ENCODE measurements around the gene UNC119B. TPM values are rescaled to one million over a fixed set of nuclear protein-coding genes. Genes with fewer than 3 reads are reported as not detected.

The UNC119B gene
- total RNA-seq, 1 experiment from 2014 or later = 50.4 TPM

DNA sequence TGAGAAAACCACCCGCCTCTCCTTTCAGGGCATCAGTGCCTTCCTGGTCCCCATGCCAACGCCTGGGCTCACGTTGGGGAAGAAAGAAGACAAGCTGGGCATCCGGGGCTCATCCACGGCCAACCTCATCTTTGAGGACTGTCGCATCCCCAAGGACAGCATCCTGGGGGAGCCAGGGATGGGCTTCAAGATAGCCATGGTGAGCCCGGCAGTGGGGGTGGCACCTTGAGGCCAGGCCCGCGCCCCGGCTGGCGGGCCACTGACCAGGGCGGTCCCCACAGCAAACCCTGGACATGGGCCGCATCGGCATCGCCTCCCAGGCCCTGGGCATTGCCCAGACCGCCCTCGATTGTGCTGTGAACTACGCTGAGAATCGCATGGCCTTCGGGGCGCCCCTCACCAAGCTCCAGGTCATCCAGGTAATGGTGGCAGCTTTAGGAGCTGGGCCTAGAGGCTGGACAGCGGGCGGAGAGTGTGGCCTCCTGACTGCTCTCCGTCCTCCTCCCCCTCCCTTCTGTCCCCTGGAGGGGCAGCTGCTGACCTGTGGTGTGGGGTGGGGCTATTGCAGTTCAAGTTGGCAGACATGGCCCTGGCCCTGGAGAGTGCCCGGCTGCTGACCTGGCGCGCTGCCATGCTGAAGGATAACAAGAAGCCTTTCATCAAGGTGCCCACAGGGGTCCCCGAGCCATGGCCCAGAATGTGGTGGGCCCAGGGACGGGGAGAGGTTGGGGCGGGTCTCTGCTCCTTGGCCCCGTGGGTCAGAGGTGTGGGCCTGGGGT lies 28.2 kb downstream of the UNC119B start:
- H3K4me3 ChIP-seq (ENCODE audit: low read depth, low read length, poor library complexity, severe bottlenecking) = no peak overlapping the region
- DNase-seq (ENCODE audit: low spot score) = no peak
- no peaks in the 10 kb centered on the region for H3K27me3 ChIP-seq (replicated peaks; ENCODE audit: insufficient read depth, low read depth, low read length, poor library complexity)
- H3K27ac ChIP-seq (ENCODE audit: low read depth, low read length, poor library complexity, severe bottlenecking) = no peak overlapping the region
- intact Hi-C loops (cut with micrococcal nuclease; ENCODE audit: unreplicated experiment) = no loop called here
- ChIA-PET CTCF (interaction anchor here (0.6 kb wide), 1 partner anchor 233 kb away, joined by 4 read pairs; no protein-coding TSS in a partner anchor), POLR2A (ENCODE audit: low non-redundant PET) (no interaction called here)
- H3K9me3 ChIP-seq (ENCODE audit: low read depth, low read length, poor library complexity, severe bottlenecking) = no peaks in the 10 kb centered on the region
- no TSS peak for BruUV-seq (replicated peaks)
- H3K36me3 ChIP-seq (ENCODE audit: insufficient read depth, low read length, poor library complexity, severe bottlenecking) = no peaks in the 10 kb centered on the region
- H3K4me1 ChIP-seq (ENCODE audit: insufficient read depth, low read length, poor library complexity, severe bottlenecking) = no peaks in the 10 kb centered on the region
- TF ChIP-seq, protein P1, sequence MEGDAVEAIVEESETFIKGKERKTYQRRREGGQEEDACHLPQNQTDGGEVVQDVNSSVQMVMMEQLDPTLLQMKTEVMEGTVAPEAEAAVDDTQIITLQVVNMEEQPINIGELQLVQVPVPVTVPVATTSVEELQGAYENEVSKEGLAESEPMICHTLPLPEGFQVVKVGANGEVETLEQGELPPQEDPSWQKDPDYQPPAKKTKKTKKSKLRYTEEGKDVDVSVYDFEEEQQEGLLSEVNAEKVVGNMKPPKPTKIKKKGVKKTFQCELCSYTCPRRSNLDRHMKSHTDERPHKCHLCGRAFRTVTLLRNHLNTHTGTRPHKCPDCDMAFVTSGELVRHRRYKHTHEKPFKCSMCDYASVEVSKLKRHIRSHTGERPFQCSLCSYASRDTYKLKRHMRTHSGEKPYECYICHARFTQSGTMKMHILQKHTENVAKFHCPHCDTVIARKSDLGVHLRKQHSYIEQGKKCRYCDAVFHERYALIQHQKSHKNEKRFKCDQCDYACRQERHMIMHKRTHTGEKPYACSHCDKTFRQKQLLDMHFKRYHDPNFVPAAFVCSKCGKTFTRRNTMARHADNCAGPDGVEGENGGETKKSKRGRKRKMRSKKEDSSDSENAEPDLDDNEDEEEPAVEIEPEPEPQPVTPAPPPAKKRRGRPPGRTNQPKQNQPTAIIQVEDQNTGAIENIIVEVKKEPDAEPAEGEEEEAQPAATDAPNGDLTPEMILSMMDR (conservative IDR thresholded peaks at IDR 0.05; ENCODE audit: low read depth, low read length) = no peak
- no peak for TF ChIP-seq EZH2 (IDR thresholded peaks at IDR 0.05; ENCODE audit: borderline replicate concordance, low read depth, low read length, poor library complexity, severe bottlenecking)

DNA sequence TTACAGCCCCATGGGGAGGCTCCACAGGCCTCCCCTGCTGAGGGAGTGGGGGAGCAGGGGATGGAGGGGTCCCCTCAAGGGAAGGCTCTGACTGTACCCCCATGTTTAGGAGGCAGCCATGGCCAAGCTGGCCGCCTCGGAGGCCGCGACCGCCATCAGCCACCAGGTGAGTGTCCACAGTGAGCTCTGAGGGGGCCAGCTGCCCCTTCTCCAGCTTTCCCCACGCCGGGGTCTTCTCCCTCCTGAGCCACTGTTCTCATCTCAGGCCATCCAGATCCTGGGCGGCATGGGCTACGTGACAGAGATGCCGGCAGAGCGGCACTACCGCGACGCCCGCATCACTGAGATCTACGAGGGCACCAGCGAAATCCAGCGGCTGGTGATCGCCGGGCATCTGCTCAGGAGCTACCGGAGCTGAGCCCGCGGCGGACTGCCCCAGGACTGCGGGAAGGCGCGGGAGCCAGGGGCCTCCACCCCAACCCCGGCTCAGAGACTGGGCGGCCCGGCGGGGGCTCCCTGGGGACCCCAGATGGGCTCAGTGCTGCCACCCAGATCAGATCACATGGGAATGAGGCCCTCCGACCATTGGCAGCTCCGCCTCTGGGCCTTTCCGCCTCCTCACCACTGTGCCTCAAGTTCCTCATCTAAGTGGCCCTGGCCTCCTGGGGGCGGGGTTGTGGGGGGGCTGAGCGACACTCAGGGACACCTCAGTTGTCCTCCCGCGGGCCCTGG lies 28.9 kb downstream of the UNC119B start:
- TF ChIP-seq, protein P1 (conservative IDR thresholded peaks at IDR 0.05; ENCODE audit: low read depth, low read length) = no peak
- no peak for TF ChIP-seq EZH2 (IDR thresholded peaks at IDR 0.05; ENCODE audit: borderline replicate concordance, low read depth, low read length, poor library complexity, severe bottlenecking)
- Histone ChIP-seq H3K4me1 (ENCODE audit: insufficient read depth, low read length, poor library complexity, severe bottlenecking) (no peaks in the 10 kb centered on the region), H3K27me3 (replicated peaks; ENCODE audit: insufficient read depth, low read depth, low read length, poor library complexity) (no peaks in the 10 kb centered on the region), H3K36me3 (ENCODE audit: insufficient read depth, low read length, poor library complexity, severe bottlenecking) (no peaks in the 10 kb centered on the region), H3K9me3 (ENCODE audit: low read depth, low read length, poor library complexity, severe bottlenecking) (no peaks in the 10 kb centered on the region), H3K27ac (ENCODE audit: low read depth, low read length, poor library complexity, severe bottlenecking) (no peak overlapping the region), H3K4me3 (ENCODE audit: low read depth, low read length, poor library complexity, severe bottlenecking) (no peak overlapping the region)
- DNase-seq (ENCODE audit: low spot score) = no peak
- BruUV-seq (replicated peaks) = no TSS peak
- CTCF ChIA-PET = no interaction called here
- intact Hi-C loops (cut with micrococcal nuclease; ENCODE audit: unreplicated experiment) = no loop called here
- POLR2A ChIA-PET (ENCODE audit: low non-redundant PET) = no interaction called here

DNA sequence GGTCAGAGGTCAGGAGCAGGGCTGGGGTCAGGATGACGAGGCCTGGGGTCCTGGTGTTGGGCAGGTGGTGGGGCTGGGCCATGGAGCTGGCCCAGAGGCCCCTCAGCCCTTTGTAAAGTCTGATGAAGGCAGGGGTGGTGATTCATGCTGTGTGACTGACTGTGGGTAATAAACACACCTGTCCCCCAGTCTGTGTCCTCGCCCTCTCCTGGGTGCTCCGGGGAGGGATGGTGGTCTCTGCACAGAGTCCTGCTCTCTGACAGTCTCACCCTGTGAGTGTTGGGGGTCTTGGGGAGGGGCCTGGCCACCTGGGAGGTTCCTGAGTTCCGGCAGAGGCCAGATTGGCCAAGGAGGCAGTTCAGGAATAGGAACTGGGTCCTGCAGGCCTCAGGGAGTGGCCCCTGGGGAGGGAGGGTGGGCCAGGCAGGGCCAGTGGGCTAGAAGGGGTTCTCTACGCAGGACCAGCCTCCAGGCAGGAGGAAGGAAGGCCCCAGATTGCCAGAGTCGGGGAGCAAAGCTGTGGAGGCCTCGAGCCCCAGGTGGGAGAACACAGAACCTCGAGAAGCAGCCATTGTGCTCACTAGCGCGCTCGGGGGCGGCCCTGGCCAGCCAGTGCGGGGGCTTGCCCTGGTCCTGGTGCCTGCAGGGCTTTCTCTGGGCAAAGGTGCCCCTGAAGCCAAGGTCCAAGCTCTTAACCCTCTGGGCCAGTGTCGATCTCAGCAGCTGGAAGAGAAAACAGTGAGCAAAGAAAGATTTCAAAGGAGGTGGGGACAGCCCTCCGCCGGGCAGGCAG lies 29.8 kb downstream of the UNC119B start:
- no peaks in the 10 kb centered on the region for H3K9me3 ChIP-seq (ENCODE audit: low read depth, low read length, poor library complexity, severe bottlenecking)
- intact Hi-C loops (cut with micrococcal nuclease; ENCODE audit: unreplicated experiment) = no loop called here
- no peak overlapping the region for H3K4me3 ChIP-seq (ENCODE audit: low read depth, low read length, poor library complexity, severe bottlenecking)
- POLR2A ChIA-PET (ENCODE audit: low non-redundant PET) = no interaction called here
- TF ChIP-seq, protein P1 (conservative IDR thresholded peaks at IDR 0.05; ENCODE audit: low read depth, low read length) = no peak
- no peak for TF ChIP-seq EZH2 (IDR thresholded peaks at IDR 0.05; ENCODE audit: borderline replicate concordance, low read depth, low read length, poor library complexity, severe bottlenecking)
- no peaks in the 10 kb centered on the region for H3K4me1 ChIP-seq (ENCODE audit: insufficient read depth, low read length, poor library complexity, severe bottlenecking)
- H3K27ac ChIP-seq (ENCODE audit: low read depth, low read length, poor library complexity, severe bottlenecking) = no peak overlapping the region
- CTCF ChIA-PET = no interaction called here
- no peaks in the 10 kb centered on the region for H3K36me3 ChIP-seq (ENCODE audit: insufficient read depth, low read length, poor library complexity, severe bottlenecking)
- no peak for DNase-seq (ENCODE audit: low spot score)
- H3K27me3 ChIP-seq (replicated peaks; ENCODE audit: insufficient read depth, low read depth, low read length, poor library complexity) = no peaks in the 10 kb centered on the region
- no TSS peak for BruUV-seq (replicated peaks)

All from A673 (cell line).